HL-60/S4 treated with retinoic acid at 250 ng/mL for 4 days and 3 days (cell line): ENCODE measurements around the gene MON1B.

Source experiments
- in situ Hi-C: fragments of 300-500 bp; cut with MboI; formaldehyde crosslinking; loops from 2 replicates; pipeline ENCODE4 v1.7.0; 2022; ENCODE audit warnings: low sequenced_read_pairs

MON1B gene

DNA sequence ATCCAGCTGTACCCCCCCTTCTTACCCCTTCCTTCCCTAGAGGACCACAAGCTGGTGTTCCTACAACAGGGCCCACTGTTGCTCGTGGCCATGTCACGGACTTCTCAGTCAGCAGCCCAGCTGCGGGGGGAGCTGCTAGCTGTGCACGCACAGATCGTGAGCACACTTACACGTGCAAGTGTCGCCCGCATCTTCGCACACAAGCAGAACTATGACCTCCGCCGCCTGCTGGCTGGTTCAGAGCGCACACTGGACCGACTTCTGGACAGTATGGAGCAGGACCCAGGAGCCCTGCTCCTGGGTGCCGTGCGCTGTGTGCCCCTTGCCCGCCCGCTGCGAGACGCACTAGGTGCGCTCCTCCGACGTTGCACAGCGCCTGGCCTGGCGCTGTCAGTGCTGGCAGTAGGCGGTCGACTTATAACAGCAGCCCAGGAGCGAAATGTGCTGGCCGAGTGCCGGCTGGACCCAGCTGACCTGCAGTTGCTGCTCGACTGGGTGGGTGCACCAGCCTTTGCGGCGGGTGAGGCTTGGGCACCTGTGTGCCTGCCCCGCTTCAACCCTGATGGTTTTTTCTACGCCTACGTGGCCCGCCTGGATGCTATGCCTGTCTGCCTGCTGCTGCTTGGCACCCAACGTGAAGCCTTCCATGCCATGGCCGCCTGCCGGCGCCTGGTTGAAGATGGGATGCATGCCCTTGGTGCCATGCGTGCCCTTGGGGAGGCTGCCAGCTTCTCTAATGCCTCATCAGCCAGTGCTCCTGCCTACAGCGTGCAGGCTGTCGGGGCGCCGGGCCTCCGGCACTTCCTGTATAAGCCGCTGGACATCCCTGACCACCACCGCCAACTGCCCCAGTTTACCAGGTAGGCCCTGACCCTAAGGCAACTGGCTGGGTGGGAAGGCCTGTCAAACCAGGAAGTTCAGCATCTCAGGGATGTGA is 3.6 kb downstream of the MON1B start:
- in situ Hi-C loops = no loop called here

DNA sequence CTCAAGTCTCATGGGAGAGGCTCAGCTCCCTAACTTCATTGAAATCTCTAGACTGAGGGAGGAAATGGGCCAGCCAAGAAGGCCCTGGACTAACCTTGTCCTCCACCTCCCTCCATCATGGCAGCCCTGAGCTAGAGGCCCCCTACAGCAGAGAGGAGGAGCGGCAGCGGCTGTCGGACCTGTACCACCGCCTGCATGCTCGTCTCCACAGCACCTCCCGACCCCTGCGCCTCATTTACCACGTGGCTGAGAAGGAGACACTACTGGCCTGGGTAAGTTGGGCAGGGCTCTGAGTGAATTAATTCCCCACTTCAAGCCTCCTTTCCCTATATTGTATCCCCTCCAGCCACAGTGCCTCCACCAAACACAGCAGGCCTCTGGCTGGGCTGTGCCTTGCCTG is 4.4 kb downstream of the MON1B start:
- in situ Hi-C loops = no loop called here

DNA sequence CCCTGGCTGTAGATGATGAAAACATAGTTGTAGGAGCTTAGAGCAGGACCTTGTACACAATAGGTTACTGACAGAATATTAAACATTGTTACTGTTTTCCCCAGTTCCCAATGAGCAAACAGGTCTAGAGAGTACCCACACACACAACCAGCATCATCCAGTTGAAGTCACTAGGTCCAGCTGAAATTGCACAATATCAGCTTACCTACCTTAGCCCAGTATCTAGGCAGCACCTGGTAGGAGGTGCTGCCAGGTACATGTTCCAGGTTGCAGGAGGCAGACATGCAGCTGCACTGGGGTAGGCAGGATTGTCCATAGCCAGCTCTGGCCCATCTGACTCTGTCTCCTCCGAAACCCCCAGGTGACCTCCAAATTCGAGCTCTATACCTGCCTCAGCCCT is 6.8 kb downstream of the MON1B start:
- in situ Hi-C loops = no loop called here

DNA sequence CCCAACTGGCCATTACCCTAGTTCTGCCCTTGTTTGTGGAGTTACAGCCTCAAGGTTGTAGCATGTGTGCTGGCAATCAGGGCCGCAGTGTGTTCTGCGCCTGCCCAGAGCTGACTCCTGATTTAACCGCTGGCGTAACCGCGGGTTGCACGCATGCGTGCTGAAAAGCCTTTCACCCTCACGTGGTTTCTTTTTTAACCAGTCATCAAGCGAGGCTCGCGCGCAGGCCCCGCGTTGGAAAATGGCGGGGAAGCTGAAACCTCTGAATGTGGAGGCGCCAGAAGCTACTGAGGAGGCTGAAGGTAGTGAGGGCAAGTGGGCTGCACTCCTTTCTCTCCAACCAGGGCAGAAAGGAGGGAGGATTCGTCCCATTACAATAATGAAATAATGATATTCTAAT is 8.2 kb downstream of the MON1B start, which contains the start of gene SYCE1L:
SYCE1L (plus strand) TSS at position 198 of the 400 bp plus-strand sequence; CDS start at position 242, 44 bp downstream.
- in situ Hi-C loops = no loop called here

DNA sequence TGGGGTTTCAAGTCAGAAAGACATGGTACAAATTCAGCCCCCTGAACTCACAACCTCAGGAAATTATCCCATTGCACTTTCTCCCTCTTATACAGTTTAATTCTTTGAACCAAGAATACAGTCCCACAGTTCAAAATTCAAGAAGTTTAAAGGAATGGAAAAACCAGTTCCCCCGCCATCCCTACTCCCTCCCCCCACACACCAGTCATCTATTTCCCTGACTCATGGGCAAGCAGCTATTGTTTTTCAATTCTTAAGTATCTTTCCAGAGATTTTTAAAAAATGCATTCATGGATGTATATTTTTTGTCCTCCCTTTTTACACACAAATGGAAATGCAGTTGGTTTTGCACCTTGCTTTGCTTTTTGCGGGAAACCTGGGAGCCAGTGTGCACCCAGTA is 15.5 kb downstream of the MON1B start:
- in situ Hi-C loops = no loop called here

DNA sequence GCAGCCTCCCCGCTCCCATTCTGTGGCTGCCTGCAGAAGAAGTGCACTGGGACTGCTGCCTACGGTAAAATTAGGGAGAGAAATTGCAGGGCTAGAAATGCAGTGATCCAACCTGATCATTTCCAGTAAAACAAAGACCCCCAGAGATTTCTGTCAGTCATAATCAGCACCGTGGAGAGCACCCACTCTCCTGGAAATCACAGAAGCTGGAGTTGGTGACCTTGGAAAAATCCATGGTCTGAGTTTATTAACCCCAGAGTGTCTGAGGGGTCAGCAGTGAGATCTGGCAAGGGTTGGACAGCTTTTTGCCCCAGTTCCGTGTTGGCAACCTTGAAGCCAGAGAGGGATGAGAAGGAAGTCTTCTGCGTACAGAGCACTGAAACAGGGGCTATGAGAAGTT is 16.0 kb downstream of the MON1B start:
- in situ Hi-C loops = no loop called here

DNA sequence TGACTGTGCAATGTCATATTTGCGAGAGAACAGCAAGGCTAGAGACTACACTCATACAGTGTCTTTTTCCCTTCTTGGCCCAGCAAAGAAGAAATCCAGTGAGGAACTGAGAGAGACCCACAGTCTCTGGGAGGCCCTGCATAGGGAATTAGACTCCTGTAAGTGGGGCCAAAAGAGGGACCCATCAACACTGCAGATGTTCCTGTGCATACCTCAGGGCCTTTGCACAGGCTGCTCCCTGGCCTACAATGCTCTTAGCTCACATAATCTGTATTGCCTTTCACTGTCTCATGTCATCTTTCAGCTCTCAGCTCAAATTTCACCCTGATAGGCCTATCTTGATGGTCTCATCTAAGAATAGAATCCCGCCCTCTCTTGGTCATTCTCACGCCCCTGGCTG is 17.4 kb downstream of the MON1B start:
- in situ Hi-C loops = no loop called here

DNA sequence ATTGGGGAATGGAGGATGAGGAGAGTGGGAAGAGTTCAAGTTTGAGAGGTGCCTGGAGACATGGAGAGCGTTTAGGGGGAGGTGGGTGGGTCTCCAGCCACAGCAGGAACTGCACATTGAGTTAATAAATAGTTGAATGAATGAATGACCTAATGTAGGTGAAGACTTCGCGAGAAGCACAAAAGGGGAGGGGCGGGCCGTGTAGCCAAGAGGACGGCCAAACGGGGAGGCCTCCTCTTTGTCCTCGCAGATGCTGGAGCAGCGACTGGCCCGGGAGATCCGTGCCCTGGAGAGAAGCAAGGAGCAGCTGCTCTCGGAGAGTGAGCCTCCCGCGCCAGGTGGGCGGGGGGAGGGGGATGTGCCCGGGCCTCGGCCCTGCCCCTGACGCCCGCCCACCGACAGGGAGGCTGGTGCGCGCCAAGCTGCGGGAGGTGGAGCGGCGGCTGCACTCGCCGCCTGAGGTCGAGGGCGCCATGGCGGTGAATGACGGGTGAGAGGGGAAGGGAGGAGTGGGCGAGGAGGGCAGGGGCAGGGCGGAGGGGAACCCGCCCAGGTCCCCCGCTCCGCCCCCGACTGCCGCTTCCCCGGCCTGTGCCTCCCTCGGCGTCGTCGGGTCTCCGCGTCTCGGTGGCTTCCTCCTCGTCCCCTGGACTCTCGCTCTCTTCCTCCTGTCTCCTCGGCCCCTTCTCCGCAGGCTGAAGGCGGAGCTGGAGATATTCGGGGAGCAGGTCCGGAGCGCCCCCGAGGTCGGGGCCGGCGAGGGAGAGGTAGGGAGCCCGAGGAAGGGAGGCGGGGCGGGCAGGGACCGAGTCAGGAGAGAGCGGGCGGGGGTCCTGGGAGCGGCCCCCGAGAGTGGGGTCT is 21.1 kb downstream of the MON1B start:
- in situ Hi-C loops = no loop called here

DNA sequence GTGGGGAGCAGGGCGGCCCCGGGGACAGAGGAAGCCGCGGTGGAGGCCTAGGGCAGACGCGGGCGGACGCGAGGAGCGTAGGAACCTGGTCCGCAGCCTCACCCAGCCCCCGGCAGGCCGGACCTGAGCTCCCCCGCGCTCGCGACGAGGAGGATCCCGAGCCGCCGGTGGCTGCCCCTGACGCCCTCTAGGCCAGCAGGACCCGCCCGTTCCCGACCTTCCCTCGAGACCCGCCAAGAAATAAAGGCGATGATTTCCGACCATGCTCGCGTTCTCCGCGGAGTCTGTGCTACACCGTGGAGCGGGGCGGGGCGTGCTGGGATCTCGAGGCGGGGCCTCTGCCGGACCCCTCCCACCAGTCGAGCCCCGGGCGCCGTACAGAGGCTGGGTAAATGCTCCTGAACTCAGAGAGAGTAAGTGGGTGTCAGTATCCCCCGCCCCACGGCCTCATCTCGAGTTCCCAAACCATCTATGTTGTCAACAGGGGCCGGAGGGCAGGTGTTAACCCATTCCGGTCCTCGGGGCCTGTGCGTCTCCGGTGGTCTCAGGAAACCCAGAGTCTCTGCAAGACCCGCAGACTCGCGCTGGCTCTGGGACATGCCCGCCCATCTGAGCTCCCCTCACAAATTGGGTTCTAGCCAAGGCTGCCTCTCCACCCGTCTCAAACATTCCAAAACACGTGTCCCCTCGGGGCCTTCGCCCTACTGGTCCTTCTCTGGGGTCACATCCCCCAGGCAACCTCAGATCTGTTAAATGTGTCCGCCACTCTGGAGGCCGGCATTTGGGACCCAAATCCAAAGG is 22.0 kb downstream of the MON1B start:
- in situ Hi-C loops = no loop called here

DNA sequence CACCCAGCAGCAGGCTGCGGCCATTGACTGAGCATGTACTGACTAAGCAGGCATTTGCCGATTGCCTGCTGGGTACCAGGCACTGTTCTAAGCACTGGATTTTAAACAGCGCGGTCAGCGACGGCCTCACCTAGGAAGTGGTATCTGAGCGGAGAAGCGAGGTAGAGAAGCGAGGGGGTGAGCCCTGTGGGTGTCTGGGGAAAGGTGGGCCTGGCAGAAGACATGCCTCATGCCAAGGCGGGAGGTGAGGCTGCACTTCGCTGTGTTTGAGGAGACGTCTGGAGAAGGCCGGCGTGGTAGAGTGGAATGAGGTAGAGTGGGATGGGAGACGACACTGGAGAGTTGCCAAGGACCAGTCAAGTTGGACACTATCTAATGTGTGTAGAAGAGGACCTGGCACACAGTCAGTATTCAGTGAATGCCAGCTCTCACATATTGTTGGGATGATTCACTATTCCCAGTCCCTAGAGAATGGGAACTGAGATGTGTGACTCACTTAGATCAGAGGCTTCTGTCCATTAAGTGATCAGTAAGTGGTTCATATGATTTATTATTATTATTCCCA is 22.6 kb downstream of the MON1B start:
- in situ Hi-C loops = no loop called here

DNA sequence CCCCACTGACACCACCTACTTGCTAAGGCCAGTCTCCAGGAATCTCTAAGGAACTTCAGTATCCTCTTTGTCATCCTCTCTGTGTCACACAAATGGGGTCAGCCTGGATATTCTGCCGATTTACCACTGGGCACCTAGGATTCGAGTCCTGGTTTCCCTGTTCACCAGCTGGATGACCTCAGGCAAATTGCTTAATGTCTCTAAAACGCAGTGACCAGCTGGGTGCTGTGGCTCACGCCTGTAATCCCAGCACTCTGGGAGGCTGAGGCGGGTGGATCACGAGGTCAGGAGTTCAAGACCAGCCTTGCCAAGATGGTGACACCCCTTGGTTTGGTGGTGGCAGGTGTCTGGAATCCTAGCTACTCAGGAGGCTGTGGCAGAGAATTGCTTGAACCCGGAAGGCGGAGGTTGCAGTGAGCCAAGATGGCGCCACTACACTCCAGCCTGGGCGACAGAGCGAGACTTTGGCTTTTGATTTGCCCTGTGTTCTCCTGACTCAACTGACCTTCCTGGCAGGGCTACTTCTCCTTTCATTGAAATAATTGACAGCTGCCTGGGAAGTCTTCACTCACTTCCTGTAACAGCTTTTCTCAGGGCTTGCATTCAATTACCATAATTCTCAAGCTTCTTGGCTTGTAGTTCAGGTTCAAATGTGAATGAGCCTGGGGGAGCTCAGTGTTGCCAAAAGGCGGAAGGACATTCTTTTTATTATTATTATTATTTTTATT is 23.6 kb downstream of the MON1B start:
- in situ Hi-C loops = no loop called here

DNA sequence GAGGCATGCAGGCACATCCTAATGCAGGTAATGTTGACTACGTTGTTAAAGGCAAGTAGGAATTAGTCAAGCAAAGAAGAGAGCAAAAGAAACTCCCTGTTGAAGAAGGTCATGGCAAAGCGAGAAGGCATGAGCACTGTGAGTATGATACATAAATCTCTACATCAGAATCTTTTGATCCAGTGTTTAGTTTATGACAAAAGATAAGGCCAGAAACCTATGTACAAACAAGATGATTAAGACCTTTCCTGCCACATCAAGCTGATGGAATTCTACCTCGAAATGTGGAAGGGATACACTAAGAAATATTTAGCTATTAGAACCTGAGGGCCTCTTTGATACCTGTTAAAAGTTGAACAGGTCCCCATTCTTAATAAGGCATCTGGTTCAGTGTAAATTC is 28.4 kb downstream of the MON1B start:
- in situ Hi-C loops = no loop called here

DNA sequence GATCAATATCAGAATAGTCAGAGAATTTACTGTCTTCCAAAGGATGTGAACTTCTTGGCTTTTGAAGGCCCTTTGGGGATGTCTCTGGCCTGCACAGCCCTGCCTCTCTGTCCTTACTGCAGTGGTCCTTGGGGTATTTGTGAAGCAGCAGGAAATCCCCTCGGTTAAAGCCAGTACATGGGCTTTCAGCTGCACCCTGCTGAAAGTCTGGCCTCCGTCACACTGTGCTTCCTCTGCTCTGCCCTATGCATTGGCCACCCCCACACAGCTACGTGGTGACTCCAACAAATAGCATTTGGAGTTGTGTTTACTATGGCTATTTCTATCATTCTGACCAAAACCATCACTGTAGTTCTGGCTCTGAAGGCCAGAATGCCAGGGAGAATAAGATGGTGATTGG is 29.4 kb downstream of the MON1B start:
- in situ Hi-C loops = no loop called here

DNA sequence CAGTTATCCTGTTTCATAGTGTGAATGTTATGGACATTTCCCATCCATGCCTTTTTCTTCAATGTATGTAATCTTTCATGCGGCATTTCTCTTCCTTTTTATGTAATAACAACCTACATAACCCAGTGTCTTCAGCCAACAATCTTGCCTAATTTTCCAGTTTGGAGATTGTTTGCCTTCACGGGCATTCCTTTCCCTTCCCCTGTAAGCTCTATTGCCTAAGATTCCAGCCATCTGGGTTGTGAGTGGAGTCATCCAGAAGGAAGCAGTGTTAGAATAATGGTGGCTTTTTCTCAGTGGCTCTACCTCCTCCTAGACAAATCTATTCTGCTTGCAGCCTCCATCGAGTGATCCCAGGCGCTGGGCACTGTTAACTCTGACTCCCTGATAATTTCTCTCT is 30.5 kb downstream of the MON1B start:
- in situ Hi-C loops = no loop called here

DNA sequence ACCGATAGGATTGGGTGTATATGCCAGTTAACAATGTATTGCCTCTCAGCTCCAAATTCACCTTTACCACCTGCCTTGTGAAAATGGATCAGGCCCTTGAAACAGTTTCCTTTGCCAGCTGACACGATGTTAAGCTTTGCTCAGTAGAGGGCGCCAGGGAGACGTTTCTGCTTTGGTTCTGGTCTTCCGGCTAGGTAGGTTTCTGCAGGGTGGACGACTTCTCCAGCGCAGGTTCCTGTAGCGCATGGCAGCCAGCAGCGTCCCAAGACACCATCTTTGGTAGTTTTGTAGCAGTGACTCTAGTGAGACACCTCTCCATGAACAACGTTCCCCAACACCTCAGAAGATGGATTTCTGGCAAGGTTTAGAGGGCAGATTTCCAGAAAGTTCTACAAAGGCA is 32.2 kb downstream of the MON1B start:
- in situ Hi-C loops = no loop called here

DNA sequence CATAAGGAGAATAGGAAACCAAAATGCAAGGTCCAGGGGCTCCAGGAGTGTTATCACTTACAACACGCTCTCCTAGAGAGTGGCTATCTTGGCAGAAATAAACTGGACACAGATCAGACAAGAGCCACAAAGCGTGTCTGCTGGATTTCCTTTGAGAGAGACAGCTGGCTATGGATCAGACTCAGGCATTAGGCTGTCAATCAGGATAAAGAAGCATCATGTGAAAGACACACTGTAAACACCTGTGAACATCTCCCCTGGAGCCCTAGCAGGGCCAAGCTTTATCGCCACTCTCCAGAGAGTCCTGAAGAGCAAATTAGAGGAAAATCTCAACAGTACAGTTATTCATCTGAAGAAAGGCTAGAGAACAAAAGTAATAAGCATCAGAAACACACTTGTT is 34.2 kb downstream of the MON1B start:
- in situ Hi-C loops = loop anchor here (25.0 kb wide), 1 partner anchor 362 kb away; no protein-coding TSS in a partner anchor

DNA sequence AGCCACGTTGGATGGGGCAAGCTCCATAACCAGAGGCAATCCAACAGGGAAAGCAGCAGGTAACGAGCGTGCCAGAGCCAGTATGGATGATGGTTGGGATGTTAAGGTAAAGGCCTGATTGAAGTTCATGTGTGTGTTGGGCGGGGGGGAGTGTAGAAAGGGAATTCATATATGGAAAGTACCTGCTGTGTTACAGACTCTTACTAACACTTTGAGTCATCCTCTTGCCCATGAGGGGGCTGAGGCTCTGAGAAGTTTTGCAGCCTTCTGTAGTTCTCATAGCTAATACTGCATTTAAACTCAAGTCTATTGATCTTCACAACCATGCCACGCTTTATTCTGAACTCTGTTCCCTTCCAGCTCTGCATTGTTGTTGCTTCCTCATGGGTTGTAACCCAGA is 36.8 kb downstream of the MON1B start:
- in situ Hi-C loops = loop anchor here (25.0 kb wide), 1 partner anchor 360 kb away; no protein-coding TSS in a partner anchor

DNA sequence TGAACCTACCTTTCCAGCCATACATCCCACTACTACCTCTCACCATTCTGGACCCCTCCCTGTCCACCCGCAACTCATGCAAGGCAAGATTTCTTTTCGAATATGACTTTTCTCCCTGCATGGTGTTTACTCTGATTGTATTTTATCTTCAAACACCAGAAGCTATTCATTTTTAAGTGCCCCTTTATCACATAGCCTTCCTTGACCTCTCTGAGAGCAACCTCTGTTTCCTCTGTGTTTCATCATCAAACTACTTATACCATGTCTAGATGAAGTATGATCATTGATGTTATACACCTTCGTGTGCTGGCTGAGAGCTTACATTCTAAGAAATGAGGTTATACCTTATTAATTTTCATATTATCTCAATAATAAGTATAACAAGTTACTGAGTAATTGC is 40.1 kb downstream of the MON1B start:
- in situ Hi-C loops = loop anchor here (25.0 kb wide), 1 partner anchor 356 kb away; no protein-coding TSS in a partner anchor

DNA sequence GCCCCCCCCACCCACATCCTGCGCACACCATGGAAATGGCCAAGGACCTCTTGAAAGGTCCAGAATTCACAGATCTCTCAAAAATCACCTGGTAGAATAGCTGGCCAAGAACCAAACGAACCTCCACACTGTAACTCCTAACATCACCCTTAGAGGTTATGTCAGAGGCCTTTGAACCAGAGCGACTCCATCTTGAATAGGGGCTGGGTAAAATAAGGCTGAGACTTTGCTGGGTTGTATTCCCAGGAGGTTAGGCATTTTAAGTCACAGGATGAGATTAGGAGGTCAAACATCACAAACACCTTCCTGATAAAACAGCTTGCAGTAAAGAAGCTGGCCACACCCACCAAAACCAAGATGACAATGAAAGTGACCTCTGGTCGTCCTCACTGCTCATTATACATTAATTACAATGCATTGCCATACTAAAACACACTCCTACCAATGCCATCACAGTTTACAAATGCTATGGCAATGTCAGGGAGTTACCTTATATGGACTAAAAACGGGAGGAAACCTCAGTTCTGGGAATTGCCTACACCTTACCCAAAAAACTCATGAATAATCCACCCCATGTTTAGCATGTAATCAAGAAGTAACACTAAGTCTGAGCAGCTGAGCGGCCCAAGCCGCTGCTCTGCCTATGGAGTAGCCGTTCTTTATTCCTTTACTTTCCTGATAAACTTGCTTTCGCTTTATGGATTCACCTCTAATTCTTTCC is 43.0 kb downstream of the MON1B start:
- in situ Hi-C loops = loop anchor here (25.0 kb wide), 1 partner anchor 353 kb away; no protein-coding TSS in a partner anchor
